Duodenal mucosa (tissue), 2 donors: ENCODE measurements around the gene ROMO1.
"Not testable (repeated sequence)": the region's sequence is repeated elsewhere in the genome, so short reads cannot be mapped to it uniquely, and the experiment has no call there.

Source experiments
- H3K27ac ChIP-seq: one replicate; pipeline ENCODE4 v1.7.0; 2013; ENCODE audit warnings: low read depth, low read length
- H3K27me3 ChIP-seq, 2 donors: one replicate each; pipeline ENCODE4 v1.7.0; 2013; ENCODE audit warnings: low read length in 2 of 2, control low read depth in 1 of 2; ENCODE audit not compliant: insufficient read depth in 2 of 2, control insufficient read depth in 1 of 2
- H3K36me3 ChIP-seq, 2 donors: one replicate each; pipeline ENCODE4 v1.7.0; 2013; ENCODE audit warnings: low read length in 2 of 2, control low read depth in 1 of 2; ENCODE audit not compliant: insufficient read depth in 2 of 2, control insufficient read depth in 1 of 2
- H3K4me1 ChIP-seq, 2 donors: one replicate each; pipeline ENCODE4 v1.7.0; 2013; ENCODE audit warnings: low read length in 2 of 2, control low read depth in 1 of 2; ENCODE audit not compliant: insufficient read depth in 2 of 2, control insufficient read depth in 1 of 2
- H3K4me3 ChIP-seq, 2 donors: one replicate each; pipeline ENCODE4 v1.7.0; 2013; ENCODE audit warnings: low read length in 2 of 2, low read depth in 1 of 2
- H3K9ac ChIP-seq, 2 donors: one replicate each; pipeline ENCODE4 v1.7.0; 2013; ENCODE audit warnings: low read length in 2 of 2, low read depth in 1 of 2
- H3K9me3 ChIP-seq, 2 donors: one replicate each; pipeline ENCODE4 v1.7.0; 2013; ENCODE audit warnings: low read length in 2 of 2, control low read depth in 1 of 2; ENCODE audit not compliant: control insufficient read depth in 1 of 2

The ROMO1 gene

GRCh38 chr20:35738410-35739179 is 39.4 kb downstream of the ROMO1 start:
- H3K9me3 ChIP-seq: no peaks in the 10 kb centered on the region
- no peak overlapping the region for H3K4me3 ChIP-seq
- H3K9ac ChIP-seq: no peak overlapping the region
- H3K36me3 ChIP-seq: peaks cover 37 to 56% of the 10 kb centered on the region in 2 donors
- peaks cover 42 to 59% of the 10 kb centered on the region in 2 donors for H3K4me1 ChIP-seq
- no peaks in the 10 kb centered on the region for H3K27me3 ChIP-seq
- no peak overlapping the region for H3K27ac ChIP-seq

DNA sequence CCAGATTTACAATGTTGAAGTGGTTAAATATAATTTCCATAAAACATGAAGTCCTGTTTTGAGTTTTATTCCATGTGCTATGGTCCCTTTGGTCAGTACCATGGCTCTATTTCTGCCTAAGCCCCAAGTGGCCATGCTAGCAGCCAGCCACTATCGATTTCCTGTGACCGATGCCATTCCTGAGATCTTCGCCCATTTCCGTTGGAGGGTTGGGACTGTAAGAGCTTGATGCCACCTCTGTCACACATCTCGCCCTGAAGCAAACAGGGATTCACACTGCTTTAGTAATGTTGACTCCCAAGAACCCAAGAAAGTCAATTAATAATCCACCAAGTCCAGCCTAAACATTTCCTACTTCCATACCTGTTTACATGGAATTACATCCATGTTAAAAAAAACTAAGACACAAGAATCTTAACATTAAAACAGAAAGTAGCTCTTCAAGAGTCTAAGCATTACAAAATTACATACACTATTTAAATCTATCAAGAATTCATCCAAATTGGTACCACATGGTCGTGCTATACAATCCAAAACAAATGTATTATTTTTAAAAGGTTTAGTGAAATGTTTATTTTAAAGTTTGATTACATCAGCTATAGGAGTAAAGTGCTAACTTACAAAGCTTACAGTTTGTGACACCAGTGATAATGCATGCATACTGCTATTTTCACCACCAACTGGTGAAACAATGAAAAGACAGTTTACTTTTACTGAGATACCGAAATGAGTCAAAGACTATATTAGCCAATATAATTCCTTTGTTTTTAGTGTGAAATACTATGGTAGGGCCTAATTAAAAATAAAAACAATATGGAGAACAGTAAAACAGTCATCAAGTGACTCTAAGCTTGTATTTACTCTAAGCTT is 40.3 kb downstream of the ROMO1 start:
- no peaks in the 10 kb centered on the region for H3K27me3 ChIP-seq
- no peak overlapping the region for H3K27ac ChIP-seq
- H3K4me3 ChIP-seq: peak overlapping the region; percentile 23 to 93
- peaks cover 38 to 53% of the 10 kb centered on the region in 2 donors for H3K4me1 ChIP-seq
- H3K9me3 ChIP-seq: no peaks in the 10 kb centered on the region
- H3K9ac ChIP-seq: peak overlapping the region in 1 of 2 donors; percentile 99
- peaks cover 28 to 47% of the 10 kb centered on the region in 2 donors for H3K36me3 ChIP-seq

DNA sequence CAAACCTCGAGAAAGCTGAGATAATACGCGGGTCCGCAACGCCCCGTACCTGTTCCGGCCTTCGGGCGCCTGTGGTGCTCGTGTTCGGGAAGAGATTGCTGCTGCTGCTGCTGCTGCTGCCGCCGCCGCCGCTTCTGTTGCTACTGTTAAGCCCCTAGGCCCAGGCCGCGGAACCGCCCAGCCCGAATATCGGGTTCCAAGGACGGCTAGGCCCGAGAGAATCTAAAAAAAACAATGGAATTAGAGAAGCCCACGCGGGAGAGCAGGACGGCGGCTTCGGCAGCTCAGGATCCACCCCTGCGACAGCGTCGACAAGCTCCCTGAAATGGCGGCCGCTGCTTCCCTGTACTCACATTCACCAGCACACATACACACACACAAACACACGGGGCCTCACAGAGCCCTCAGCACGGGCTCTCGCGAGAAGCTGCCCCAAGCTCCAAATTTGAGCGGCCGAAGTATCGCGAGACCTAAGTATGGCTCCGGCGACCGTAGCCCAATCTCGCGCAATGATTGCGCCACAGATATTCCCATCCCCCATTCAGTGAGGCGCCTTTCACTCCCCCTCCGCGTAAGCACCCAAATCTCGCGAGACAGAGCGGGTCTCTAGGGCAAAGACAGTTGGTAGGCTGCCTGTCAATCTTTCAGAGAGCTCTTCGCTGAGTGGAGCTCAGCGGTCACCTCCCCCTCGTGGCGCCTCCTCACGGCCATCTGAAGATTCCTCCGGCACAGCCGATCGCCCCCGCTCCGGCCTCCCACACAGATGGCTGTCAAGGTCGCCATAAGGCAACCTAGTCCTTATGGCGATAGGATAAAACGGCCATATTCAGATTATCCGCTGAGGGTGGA is 42.9 kb downstream of the ROMO1 start, which contains the start of gene RBM39:
TSS of gene RBM39 (minus strand) at position 369 of the 849 bp plus-strand sequence. CDS start 1,386 bp downstream, outside the sequence.
- H3K27me3 ChIP-seq: no peaks in the 10 kb centered on the region
- no peaks in the 10 kb centered on the region for H3K9me3 ChIP-seq
- H3K4me3 ChIP-seq: peak within 1 kb of the TSS; percentile 92 to 93
- peaks cover 27 to 31% of the 10 kb centered on the region in 2 donors for H3K4me1 ChIP-seq
- H3K9ac ChIP-seq: peak within 1 kb of the TSS; percentile 99
- H3K27ac ChIP-seq: peak within 1 kb of the TSS; percentile 98
- peaks cover 14 to 26% of the 10 kb centered on the region in 2 donors for H3K36me3 ChIP-seq

DNA sequence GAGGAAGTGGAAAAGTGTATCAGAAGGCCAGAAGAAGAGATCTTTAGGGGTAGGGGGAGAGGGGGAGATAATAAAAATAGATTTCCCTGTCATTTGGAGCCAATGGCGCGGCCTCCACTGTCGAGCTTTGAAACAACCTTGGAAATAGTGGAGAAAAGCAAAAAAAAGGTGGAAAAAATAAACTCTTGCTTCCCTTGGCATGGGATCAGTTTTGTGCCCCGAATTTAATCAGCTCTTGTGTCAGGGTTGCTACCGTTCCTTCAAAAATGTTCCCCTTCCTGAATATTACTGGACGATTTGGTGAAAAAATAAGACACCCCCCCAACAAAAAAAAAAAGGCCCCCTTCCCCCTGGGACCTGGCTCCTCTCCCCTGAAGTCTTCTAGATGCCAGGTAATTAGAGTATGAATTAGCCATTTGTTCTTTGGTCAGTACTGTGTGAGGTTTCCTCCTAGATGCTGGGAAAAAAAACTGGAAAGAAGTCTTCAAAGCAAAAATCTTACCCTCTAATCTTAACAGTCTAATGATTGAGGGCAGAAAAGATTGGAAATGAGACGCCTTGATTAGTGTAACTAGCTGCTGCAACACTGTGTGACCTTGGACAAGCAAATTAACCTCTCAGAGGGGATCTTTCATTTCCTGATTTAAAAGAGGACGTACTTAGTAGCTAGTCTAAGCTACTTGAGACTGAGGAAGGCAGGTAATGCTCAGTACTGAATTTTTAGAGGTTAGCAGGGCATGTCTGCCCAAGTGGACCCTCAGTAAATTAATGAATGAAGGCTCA is 43.7 kb downstream of the ROMO1 start:
- no peaks in the 10 kb centered on the region for H3K9me3 ChIP-seq
- H3K27me3 ChIP-seq: no peaks in the 10 kb centered on the region
- peaks cover 14 to 25% of the 10 kb centered on the region in 2 donors for H3K36me3 ChIP-seq
- H3K27ac ChIP-seq: peak overlapping the region; percentile 94
- peaks cover 27 to 31% of the 10 kb centered on the region in 2 donors for H3K4me1 ChIP-seq
- H3K4me3 ChIP-seq: peak overlapping the region; percentile 81 to 85
- H3K9ac ChIP-seq: peak overlapping the region; percentile 97 to 99

GRCh38 chr20:35743693-35744491 is 44.7 kb downstream of the ROMO1 start:
- H3K27ac ChIP-seq: peak overlapping the region; percentile 94
- no peaks in the 10 kb centered on the region for H3K9me3 ChIP-seq
- H3K27me3 ChIP-seq: no peaks in the 10 kb centered on the region
- peaks cover 19 to 22% of the 10 kb centered on the region in 2 donors for H3K4me1 ChIP-seq
- peaks cover 5 to 15% of the 10 kb centered on the region in 2 donors for H3K36me3 ChIP-seq
- peak overlapping the region; percentile 97 to 99 for H3K9ac ChIP-seq
- H3K4me3 ChIP-seq: peak overlapping the region in 1 of 2 donors; percentile 81

DNA sequence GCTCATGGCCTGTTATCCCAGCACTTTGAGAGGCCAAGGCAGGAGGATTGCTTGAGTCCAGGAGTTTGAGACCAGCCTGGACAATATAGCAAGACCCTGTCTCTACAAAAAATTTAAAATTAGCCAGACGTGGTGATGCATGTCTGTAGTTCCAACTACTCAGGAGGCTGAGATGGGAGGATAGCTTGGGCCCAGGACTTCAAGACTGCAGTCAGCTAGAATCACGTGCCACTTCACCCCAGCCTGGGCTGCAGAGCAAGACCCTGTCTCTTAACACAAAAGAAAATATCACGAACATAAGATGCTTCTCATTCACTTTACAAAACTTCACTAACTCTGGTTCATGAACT is 45.3 kb downstream of the ROMO1 start:
- not testable (repeated sequence) for H3K27ac ChIP-seq

More for the DNA sequence above, 45.3 kb downstream of the ROMO1 start:
- not testable (repeated sequence) for H3K9me3 ChIP-seq, H3K9ac ChIP-seq, H3K27me3 ChIP-seq, H3K36me3 ChIP-seq, H3K4me3 ChIP-seq
- H3K4me1 ChIP-seq: peaks cover 13 to 19% of the 10 kb centered on the region in 2 donors
